ENCODE data around the gene AGAP1.
"Not testable (repeated sequence)": the region's sequence is repeated elsewhere in the genome, so short reads cannot be mapped to it uniquely, and the experiment has no call there.

AGAP1 gene

DNA sequence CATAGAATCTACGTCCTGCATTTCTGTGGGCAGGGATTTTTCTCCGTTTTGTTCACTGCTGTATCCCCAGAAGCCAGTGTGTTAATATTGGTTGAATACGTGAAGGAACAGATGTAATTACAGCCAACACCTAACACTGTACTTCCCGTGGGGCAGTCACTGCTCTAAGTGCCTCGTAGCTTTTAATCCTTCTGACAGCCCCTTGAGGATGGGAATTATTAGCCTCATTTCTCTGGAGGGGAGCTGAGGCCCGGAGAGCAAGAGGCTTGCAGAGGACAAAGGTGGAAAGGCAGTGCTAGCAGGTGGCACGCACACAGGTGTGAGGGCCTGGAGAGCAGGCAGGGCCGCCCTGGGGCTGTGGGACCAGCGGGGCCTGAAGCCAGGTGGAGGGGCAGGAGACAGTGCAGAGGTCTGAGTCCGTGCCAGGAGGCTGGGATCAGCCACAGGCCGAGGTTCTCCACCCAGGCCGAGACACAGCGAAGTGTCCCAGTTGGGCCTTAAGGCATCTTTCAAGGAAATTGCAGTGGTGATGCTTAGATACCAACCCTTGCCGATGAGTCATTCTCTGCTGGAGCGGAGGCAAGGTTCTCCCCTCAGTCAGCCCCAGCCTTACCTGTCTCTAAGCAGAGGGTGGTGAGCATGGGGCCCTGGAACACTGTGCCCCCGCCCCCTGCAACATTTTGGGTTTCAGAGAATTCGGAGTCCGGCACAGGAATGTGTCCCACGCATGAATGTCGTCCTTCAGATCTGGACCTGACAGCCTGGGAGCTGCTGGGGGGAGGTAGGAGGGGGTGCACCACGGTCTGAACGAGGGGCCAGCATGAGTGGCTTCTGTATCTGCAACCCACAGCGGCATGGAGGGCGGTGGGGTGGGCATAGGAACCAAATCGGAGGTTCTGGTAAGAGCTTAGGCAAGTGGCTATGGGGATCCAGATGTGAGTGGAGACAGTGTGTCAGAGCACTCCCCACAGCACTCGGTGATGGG is 551.7 kb downstream of the AGAP1 start:
- no peak for DNase-seq (ENCODE audit: low read depth)

- DNase-seq (ENCODE audit: low read depth), result no peak
Measured at GRCh38 chr2:236046715-236047114, 552.9 kb downstream of the AGAP1 start.

GRCh38 chr2:236047176-236047575 is 553.3 kb downstream of the AGAP1 start:
- DNase-seq (ENCODE audit: low read depth), result no peak

DNA sequence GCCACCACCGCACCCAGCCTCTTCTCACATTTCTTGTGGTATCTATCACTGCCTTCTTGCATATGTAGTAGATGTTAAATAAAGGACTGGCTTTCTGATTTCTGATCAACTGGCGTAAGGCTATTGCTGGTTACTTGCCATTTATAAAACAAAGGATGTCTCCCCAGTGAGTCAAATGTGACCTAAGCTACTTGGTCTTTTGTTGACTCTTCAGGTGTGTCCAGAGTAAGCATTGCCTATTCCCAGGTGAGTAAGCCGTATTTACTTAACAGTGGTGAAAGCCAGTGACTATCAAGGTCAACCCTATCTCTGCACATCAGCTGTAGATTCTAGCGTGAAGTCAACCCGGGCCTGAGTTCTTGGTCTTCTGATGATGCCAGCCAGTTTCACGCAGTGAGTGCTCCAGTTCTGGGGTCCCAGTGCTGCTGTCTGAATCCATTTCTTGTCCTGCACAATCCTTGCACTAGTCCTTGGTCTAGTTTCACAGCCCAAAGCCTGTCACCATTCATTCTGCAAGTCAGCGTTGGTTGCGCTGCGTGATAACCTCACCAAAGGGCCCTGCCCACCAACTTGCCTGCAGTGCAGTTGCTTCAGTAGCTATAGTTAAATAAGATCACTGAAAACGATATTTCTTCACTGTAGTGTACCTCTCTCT is 554.2 kb downstream of the AGAP1 start:
- no peak for DNase-seq (ENCODE audit: low read depth)

- no peak for DNase-seq (ENCODE audit: low read depth)
Measured at GRCh38 chr2:236049981-236050380, 556.1 kb downstream of the AGAP1 start.

DNA sequence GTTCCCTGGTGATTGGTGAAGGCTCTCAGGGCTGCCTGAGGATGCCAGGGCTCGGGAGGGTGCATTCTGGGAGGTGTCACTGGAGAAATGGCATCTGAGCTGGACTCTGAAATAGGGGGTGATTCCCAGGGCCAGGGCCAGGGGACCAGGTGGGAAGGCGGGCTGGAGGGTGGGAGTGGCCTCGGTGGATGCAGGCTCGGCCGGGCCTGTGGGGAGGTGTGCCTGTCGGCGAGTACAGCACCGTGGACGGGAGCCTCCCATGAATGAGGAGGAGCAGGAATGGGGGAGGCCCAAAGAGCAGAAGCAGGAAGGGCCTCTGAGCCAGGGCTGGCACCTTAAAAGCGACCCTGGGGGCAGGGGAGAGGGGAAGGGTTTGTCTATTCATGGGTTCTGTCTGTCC is 557.5 kb downstream of the AGAP1 start:
- DNase-seq (ENCODE audit: low read depth), result no peak

DNA sequence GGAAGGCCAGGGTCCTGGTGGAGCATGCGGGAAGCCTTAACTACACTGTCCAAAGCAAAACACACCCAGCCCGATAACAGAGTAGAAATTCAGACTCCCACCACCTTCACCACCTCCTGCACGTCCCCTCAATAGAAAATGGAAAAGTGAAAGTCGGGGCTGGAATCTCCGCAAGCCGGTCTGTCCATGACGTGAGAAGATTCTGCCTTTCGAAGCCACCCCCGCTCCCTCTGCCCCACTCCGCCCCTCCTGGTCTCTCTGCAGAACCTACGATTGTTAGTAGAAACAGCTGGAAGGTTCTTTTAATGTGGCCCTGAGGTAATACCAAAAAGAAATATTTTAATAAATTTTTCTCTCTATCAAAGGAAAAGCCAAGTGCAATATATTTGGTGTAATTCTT is 558.0 kb downstream of the AGAP1 start:
- no peak for DNase-seq (ENCODE audit: low read depth)

DNA sequence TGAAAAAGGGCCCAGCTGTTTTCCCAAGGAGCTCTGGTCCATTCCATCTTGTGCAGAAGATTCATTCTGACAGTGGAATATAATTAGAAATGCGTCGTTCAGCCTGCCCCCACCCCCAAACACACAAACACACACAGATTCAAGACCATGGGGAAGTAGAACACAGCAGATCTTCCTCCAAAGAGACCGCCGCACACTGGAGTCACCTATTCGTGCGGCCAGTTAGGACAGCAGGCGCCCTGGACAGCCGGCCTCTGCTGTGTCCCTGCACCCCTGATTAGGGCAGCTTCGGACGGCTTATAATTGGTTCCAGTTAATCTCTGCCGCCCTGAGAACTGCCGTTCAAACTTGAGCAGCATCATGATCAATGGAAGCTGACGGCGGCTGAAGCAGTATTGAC is 558.4 kb downstream of the AGAP1 start:
- no peak for DNase-seq (ENCODE audit: low read depth)

DNA sequence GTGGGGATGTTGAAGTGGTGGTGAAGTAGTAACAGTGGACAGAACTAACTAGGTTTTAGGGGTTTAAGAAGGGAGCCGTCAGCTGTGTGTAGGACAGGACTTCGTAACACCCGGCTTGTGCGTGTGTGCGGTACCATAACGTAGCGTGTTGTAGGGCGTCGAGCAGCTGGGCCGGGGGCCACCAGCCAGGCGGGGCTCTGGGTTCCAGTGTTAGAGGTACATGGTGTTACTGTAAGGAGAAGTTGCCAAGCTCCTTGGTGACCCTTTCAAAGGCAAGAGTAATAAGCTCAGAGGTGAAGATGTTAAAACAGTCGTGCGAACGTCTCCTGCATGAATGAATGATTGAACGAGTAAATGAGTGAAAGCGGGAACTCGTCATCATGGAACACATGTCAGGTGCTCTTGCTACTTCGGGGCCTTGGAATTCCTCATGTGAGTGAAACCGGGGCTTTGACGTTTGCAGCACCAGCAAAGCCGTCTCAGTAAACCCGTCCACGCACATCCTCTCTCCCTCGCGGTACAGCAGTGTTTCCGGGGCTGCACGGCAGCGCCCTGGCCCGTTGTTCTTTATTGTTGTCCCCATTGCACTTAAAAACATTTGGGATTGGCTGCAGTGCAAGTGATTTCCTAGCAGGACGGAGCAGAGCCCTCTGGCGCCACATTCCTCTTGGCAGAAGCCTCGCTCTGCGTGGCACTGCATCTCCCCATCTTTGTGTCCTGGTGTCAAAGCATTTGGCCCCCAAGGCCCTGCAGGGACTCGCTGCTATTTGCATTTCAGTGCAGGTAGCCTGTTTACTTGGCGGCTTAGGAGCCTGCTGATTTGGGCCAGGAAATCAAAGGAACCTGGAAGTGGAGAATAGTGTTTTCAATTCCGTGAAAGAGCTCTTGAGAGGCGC is 559.3 kb downstream of the AGAP1 start:
- no peak for DNase-seq (ENCODE audit: low read depth)

DNA sequence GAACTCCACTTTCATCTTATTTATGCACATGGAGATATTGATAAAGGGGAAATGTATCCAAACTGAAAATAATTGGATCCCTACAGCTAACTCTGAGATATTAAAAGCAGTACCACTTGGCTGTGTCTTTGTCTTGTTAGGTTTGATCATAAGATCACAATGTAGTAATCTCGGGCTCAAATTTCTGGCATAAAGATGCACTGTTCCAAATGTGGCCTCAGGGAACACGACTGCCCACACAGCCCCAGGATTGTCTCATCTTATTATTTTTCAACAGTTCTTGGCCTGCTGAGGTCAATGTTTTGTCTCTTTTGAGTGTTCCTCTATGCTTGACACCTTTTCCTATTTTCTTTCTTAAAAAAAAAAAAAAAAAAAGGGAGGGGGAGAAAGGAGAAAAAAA is 560.3 kb downstream of the AGAP1 start:
- no peak for DNase-seq (ENCODE audit: low read depth)

DNA sequence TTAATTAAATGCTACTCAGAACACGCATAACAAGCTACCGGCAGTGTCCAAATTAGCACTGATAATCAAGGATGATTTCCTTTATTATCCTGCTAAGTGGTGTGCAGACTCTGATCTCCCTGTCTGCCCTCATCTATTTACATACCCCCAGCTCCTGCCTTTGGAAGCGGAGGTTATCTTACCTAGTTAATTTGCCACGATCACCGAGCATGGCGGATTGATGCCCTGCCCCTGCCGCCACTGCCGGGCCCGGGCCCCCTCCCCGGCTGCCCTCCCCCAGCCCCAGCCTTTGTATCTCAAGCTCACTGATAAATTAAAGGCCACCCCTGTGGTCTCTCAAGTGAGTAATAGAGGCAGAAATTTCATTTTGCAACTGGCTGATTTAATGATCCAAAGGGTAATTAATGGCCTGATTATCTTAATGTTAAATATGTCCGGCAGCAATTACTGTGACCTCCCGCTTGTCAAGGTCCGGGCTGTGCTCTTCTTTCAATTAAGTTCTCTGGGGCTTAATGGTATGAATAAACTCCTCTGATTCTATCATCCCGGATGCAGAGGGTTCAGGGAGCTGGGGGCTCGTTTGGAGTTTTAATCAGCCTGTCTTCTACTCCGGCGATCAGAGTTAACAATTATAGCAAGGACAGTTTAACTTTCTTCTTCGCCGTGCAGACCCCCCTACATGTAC is 560.9 kb downstream of the AGAP1 start:
- no peak for DNase-seq (ENCODE audit: low read depth)

- DNase-seq (ENCODE audit: low read depth), result no peak
Measured at GRCh38 chr2:236055471-236055870, 561.6 kb downstream of the AGAP1 start.

- no peak for DNase-seq (ENCODE audit: low read depth)
Measured at GRCh38 chr2:236056141-236056540, 562.3 kb downstream of the AGAP1 start.

DNA sequence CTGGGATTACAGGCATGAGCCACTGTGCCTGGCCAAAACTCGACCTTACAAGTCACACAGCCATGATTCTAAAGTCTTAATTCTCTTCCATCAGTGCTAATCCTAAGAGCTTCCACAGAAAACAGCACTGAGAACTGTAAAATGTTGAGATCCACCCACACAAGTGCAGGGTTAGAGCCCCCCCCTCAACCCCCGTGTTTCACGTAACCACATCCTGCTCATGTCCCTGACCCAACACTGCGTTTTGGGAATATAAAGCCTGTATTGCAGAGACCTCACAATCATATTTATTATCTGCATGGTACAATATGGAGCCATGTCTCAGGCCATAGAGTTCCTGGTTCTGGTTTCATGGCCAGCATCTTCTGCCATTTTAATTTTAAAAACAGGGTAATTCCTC is 563.5 kb downstream of the AGAP1 start:
- no peak for DNase-seq (ENCODE audit: low read depth)

GRCh38 chr2:236061497-236061896 is 567.7 kb downstream of the AGAP1 start:
- no peak for DNase-seq (ENCODE audit: low read depth)

DNA sequence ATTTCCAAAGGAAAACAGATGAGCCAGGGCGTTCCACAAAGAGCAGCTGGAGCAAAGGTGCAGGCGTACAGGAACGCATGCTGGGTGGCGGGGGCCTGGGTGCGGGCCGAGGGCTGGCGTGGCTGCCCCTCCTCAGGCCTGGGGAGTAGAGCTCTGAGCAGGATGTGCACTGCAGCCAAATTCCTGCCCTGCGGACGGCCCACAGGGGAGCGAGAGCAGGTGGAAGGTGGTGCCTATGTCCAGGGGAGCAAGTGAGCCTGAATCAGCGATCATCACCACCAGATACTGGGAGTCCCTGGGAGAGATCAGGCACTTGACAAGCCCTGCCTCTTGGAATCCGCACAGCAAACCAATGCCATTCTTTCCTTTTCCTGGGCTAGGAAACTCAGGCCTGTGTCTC is 568.1 kb downstream of the AGAP1 start:
- DNase-seq (ENCODE audit: low read depth), result no peak

- DNase-seq (ENCODE audit: low read depth), result not testable (repeated sequence)
Measured at GRCh38 chr2:236062806-236063205, 569.0 kb downstream of the AGAP1 start.

DNA sequence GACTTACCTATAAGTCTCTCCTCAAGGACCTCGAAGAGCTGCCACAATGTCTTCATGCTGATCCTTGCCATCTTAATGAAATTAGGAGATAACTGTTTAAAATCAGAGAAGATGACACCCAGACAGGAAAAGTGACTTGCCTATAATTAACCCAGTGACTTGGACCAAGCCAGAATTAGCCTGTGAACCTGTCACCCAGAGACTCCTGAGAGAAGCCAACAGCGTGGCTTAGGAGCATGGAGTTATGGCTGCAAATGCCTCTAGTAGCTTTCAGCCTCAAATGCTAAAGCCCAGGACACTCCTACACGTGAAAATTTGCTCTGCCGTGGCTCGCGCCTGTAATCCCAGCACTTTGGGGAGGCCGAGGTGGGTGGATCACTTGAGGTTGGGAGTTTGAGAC is 570.2 kb downstream of the AGAP1 start:
- no peak for DNase-seq (ENCODE audit: low read depth)

DNA sequence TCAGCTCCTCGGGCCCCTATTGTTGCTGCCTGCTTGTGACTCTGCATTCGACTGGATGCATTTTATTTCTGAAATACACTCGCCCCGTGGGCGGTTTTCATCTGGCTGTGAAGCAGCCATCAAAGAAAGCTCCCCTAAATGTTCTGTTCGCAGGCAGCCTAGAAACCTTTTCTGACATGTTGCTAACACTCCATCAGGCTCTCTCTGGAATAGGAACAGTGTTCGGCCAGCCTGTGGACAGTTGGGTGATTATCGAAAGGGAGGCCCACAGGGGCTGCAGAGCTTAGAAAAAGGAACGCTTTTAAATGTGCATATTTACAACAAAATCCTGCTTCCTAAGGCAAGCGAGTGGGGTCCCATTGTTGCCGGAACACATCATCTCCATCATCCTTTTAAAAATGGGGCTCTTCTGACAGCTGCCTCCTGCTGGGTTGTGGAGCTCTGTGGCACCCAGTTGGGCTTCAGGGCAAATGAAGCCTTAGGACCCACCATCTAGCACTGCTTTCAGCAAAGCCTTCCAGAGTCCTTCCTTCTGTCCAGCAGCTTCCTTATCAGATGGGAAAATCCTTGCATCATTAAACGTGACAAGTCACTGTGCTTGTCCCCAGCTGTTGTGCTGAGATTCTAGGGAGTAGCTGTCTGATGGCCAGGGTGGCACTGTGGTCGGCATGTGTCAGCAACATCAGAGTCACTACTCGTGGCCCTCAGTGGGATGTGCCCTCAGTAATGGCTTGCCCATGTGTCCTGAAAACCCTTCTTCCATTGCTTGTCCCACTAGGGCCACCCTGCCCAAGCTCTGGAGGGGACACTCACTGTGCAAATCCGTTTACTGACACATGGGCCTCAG is 571.7 kb downstream of the AGAP1 start:
- DNase-seq (ENCODE audit: low read depth), result no peak

- DNase-seq (ENCODE audit: low read depth), result no peak
Measured at GRCh38 chr2:236070236-236070635, 576.4 kb downstream of the AGAP1 start.

DNA sequence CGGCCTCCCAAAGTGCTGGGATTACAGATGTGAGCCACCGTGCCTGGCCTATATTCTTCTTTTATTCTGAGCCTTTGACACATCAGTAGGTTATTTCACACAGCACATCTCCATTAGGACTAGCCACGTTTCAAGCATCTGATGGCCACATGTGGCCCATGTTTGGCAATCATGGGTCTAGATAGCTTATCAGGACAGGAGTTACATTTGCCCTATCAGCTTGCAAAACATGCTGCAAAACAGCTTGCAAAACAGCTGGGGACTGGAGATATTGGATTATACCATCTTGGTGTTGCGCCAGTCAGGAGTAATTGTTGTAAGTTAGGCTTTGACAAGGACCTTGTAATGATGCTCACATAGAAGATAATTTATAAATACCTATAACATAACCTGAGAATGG is 579.4 kb downstream of the AGAP1 start:
- DNase-seq (ENCODE audit: low read depth), result no peak
